Upper lobe of right lung (tissue), 1 donor: ENCODE results near the gene LRMDA. TPM values are rescaled to one million over a fixed set of nuclear protein-coding genes. Genes with fewer than 3 reads are reported as not detected.

Experiments used
- ATAC-seq: fragments of 200-7000 bp; cut with Tn5 transposase; one replicate; pipeline ENCODE4 v1.9.1; 2020; ENCODE audit warnings: mild to moderate bottlenecking, moderate library complexity
- DNase-seq: peaks from one replicate; pipeline ENCODE4 v3.0.0-alpha.2; 2020
- H3K27ac ChIP-seq: fragments of 200-600 bp; one replicate; pipeline ENCODE4 v1.8.0; 2022
- H3K27me3 ChIP-seq: fragments of 200-600 bp; one replicate; pipeline ENCODE4 v1.8.0; 2022; ENCODE audit warnings: mild to moderate bottlenecking
- H3K36me3 ChIP-seq: fragments of 200-600 bp; one replicate; pipeline ENCODE4 v1.8.0; 2022
- H3K4me1 ChIP-seq: fragments of 200-600 bp; one replicate; pipeline ENCODE4 v1.8.0; 2022
- H3K4me3 ChIP-seq: fragments of 200-600 bp; one replicate; pipeline ENCODE4 v1.8.0; 2022; ENCODE audit warnings: mild to moderate bottlenecking
- H3K9me3 ChIP-seq: fragments of 200-600 bp; one replicate; pipeline ENCODE4 v1.8.0; 2022
- intact Hi-C: fragments of 100-400 bp; cut with DNase I; formaldehyde crosslinking; loops from one replicate; pipeline ENCODE4 v1.11.0; 2022
- total RNA-seq: library from RNA; stranded (reverse); fragmentation: NEBNext Ultra II Directional; extraction: Animal tissue kit (Norgen Biotek cat#: 25700); gene quantifications from one replicate; pipeline ENCODE4 v1.2.1, GENCODE V29; 2021
- TF ChIP-seq, protein P1 (sequence below): fragments of 200-600 bp; IDR thresholded peaks from one replicate; pipeline ENCODE4 v1.8.0; 2022; ENCODE audit warnings: antibody characterized with exemption
- donor health status: DM: no; HTN: yes; CAD: no; lungs with severe emphysema.

Gene LRMDA
- total RNA-seq, 1 donor from 2014 or later, result 20.0 TPM

DNA sequence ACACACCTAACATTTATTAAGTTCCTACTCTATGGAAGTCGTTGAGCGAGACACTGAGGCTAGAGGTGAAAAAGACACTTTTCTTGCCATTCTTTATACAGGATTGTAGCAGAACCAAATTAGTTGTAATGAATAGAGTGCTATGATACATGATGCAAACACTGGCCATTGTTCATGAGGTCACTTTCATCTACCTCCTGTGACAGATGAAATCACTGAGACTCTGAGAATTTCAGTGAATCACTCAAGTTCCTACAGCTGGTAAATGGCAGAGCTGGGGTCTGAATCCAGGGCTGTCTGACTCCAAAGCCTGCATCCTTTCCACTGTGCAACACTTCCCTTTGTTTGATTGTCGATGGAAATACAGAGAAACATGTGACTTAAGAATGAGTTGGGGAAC, 657.6 kb downstream of the LRMDA start:
- H3K27ac ChIP-seq, result no peak overlapping the region
- no peaks in the 10 kb centered on the region for H3K9me3 ChIP-seq
- no peak overlapping the region for H3K4me3 ChIP-seq
- H3K36me3 ChIP-seq, result no peaks in the 10 kb centered on the region
- intact Hi-C loops, result no loop called here
- DNase-seq, result no peak
- TF ChIP-seq, protein P1, sequence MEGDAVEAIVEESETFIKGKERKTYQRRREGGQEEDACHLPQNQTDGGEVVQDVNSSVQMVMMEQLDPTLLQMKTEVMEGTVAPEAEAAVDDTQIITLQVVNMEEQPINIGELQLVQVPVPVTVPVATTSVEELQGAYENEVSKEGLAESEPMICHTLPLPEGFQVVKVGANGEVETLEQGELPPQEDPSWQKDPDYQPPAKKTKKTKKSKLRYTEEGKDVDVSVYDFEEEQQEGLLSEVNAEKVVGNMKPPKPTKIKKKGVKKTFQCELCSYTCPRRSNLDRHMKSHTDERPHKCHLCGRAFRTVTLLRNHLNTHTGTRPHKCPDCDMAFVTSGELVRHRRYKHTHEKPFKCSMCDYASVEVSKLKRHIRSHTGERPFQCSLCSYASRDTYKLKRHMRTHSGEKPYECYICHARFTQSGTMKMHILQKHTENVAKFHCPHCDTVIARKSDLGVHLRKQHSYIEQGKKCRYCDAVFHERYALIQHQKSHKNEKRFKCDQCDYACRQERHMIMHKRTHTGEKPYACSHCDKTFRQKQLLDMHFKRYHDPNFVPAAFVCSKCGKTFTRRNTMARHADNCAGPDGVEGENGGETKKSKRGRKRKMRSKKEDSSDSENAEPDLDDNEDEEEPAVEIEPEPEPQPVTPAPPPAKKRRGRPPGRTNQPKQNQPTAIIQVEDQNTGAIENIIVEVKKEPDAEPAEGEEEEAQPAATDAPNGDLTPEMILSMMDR, result no peak
- no peak for ATAC-seq
- H3K4me1 ChIP-seq, result peaks cover 4% of the 10 kb centered on the region
- H3K27me3 ChIP-seq, result no peaks in the 10 kb centered on the region

DNA sequence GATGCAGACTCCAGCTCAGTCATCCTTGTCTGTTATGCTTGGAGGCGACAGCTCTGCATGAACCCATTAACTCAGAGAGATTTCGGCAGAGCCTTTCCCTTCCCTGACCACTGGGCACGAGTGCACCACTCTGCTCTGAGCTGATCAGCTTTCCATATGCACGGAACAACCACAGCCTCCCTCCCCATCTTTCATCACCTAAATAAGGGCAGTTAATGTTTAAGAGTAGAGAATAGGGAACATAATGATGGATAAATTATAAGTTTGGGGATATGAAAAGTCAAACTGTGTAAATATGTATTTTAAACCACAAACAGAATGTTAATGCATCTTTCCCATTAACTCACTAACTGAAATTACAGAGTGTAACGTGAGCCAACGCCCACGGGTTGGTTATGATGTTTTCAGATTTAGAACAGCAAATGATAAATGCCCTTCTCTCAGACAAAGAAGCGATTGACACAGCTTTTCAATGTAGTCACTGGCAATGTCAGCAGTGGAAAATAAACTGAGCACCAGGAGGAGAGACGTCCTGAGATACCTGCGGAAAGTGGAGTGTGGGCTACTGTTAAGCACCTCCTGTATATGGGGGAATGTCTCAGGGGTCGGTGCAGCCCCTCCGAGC, 658.2 kb downstream of the LRMDA start:
- H3K27me3 ChIP-seq, result no peaks in the 10 kb centered on the region
- TF ChIP-seq, protein P1, result no peak
- H3K4me3 ChIP-seq, result no peak overlapping the region
- DNase-seq (no peak), ATAC-seq (no peak)
- no peaks in the 10 kb centered on the region for H3K9me3 ChIP-seq
- peaks cover 4% of the 10 kb centered on the region for H3K4me1 ChIP-seq
- no peak overlapping the region for H3K27ac ChIP-seq
- intact Hi-C loops, result no loop called here
- H3K36me3 ChIP-seq, result no peaks in the 10 kb centered on the region

DNA sequence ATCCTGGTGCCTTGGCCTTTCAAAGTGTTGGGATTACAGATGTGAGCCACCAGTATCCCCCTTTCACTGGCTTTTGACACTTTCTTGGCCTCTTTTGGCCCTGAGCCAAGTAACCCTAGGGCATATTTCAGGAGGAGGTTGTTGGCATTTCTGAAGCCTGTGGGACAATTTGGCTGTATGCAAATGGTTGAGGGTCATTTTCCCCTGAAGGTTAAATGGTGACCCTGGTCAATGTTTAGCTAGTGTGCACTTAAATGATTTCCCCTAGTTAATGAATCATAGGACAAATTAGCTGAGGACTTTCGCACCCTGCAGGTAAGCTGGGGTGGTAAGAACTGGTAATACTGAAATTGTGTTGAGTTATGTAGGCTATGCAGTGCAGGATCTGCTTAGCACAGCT, 660.5 kb downstream of the LRMDA start:
- intact Hi-C loops, result no loop called here
- Histone ChIP-seq H3K27me3 (no peaks in the 10 kb centered on the region), H3K9me3 (no peaks in the 10 kb centered on the region), H3K4me1 (peaks cover 3% of the 10 kb centered on the region), H3K36me3 (no peaks in the 10 kb centered on the region), H3K4me3 (no peak overlapping the region), H3K27ac (no peak overlapping the region)
- DNase-seq (no peak), ATAC-seq (no peak)
- TF ChIP-seq, protein P1, result no peak

DNA sequence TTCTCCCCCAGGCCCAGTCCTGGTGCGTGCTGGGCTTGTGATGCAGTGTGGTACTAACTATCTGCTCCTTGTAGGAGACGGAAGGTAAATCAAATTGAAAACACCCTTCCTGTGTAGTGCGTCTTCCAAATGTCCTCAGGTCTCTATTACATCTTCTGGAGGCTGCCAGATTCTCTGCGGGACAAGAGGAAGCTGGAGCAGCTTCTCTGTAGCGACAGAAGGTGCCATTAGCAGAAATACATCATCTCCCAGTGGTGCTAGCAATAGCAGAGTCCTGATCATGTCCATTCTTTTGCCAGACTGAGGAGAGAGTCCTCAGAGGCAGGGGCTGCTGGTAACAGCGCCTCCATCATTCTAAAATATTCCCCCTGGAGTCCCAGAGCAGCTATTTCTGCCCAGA, 675.2 kb downstream of the LRMDA start:
- Histone ChIP-seq H3K27ac (no peak overlapping the region), H3K9me3 (no peaks in the 10 kb centered on the region), H3K4me3 (no peak overlapping the region), H3K4me1 (peaks cover 28% of the 10 kb centered on the region), H3K27me3 (no peaks in the 10 kb centered on the region), H3K36me3 (no peaks in the 10 kb centered on the region)
- intact Hi-C loops, result no loop called here
- DNase-seq (no peak), ATAC-seq (no peak)
- TF ChIP-seq, protein P1, result no peak

DNA sequence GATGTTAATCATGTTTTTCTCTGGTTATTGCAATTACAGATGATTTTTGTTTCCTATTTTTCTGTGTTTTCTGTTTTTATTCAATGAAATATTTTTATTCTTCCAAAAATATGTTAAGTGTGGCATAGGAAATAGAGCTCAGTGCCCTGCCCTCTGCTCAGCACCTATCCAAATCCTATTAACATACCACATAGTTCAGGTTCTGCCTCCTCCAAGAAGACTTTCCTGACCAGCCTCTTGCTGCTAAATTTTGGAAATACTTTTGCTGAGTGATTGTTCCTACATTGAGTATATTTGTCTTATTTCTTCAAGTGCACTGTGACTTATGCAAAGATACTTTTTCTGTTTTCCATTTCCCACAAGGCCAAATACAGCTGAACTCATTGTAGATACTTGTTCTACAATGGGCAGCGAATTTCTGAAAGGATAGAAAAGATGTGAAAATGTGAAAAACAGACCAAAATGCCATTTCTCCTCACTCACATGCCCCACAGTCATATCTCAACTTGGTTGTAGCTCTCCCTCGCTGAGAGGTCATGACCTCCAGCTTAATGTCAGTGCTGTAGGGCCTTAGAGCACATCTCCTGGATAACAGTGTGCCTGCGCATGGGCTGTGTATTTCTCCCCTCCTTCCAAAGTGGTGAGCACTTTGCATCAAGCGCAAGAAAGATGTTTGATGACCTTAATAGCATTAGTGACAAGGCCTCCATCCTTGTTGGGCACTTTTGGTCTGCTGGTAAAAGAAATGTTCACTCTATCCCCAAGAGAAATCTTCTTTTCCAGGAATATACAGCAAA, 677.3 kb downstream of the LRMDA start:
- H3K36me3 ChIP-seq, result no peaks in the 10 kb centered on the region
- no peaks in the 10 kb centered on the region for H3K9me3 ChIP-seq
- no peak overlapping the region for H3K27ac ChIP-seq
- ATAC-seq, result peak; percentile 71
- no peak for DNase-seq
- H3K4me3 ChIP-seq, result no peak overlapping the region
- H3K27me3 ChIP-seq, result no peaks in the 10 kb centered on the region
- H3K4me1 ChIP-seq, result peaks cover 17% of the 10 kb centered on the region
- intact Hi-C loops, result no loop called here
- TF ChIP-seq, protein P1, result no peak
